Measurements from ENCODE around the gene JADE2.

Gene JADE2

DNA sequence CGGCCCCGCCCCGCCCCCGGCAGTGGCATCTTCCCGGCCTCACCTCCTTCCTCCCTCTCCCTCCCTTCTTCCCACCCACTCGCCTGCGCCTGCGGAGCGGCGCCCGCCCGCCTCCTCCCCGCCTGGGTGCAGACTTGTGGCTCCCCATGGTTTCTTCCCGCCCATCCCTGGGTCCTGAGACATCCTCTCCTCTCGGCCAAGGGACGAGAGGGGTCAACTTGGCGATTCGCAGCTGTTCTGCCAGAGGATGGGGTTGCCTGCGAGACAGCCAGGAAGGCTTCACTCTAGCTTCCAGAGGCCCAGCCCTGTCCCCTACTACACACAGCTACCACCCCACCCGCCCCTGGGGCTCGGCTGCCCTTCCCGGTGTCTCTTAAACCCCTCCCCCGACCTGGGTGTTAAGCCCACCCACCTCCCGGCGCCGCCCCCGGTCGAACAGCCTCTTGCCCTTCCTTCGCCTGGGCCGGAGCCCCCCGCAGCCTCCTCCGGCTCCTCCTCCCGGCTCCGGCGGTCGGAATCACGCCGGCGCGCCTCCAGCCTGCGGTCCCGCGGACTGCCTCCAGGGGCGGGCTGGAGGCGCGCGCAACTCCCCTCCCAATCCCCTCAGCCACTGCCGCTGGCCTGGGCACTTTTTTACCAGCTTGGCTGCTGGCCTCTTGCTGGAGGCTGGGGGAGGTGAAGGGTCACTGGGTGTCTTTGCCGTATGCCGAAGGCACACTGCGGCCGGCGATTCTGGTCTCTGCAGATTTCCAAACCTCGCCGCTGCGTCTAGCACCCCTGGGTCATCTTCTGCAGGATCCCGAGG is 1.9 kb downstream of the JADE2 start:
- peak overlapping the region; percentile 76 for H3K4me3 ChIP-seq (ENCODE audit: low read depth, low read length)
- DNase-seq (ENCODE audit: low read depth): peak; percentile 92
- TF ChIP-seq MYC (IDR thresholded peaks at IDR 0.05; ENCODE audit: low read depth, low read length) (no peak), POLR2A (IDR thresholded peaks at IDR 0.05; ENCODE audit: extremely low read depth, insufficient read length) (peak; percentile 17)
- TF ChIP-seq, protein P1, sequence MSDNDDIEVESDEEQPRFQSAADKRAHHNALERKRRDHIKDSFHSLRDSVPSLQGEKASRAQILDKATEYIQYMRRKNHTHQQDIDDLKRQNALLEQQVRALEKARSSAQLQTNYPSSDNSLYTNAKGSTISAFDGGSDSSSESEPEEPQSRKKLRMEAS (IDR thresholded peaks at IDR 0.05; ENCODE audit: low read depth, low read length): peak; percentile 38; the same call in 1 of the 2 replicates
- TF ChIP-seq, protein P2, sequence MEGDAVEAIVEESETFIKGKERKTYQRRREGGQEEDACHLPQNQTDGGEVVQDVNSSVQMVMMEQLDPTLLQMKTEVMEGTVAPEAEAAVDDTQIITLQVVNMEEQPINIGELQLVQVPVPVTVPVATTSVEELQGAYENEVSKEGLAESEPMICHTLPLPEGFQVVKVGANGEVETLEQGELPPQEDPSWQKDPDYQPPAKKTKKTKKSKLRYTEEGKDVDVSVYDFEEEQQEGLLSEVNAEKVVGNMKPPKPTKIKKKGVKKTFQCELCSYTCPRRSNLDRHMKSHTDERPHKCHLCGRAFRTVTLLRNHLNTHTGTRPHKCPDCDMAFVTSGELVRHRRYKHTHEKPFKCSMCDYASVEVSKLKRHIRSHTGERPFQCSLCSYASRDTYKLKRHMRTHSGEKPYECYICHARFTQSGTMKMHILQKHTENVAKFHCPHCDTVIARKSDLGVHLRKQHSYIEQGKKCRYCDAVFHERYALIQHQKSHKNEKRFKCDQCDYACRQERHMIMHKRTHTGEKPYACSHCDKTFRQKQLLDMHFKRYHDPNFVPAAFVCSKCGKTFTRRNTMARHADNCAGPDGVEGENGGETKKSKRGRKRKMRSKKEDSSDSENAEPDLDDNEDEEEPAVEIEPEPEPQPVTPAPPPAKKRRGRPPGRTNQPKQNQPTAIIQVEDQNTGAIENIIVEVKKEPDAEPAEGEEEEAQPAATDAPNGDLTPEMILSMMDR (IDR thresholded peaks at IDR 0.05; ENCODE audit: low read depth, low read length): peak; percentile 72

DNA sequence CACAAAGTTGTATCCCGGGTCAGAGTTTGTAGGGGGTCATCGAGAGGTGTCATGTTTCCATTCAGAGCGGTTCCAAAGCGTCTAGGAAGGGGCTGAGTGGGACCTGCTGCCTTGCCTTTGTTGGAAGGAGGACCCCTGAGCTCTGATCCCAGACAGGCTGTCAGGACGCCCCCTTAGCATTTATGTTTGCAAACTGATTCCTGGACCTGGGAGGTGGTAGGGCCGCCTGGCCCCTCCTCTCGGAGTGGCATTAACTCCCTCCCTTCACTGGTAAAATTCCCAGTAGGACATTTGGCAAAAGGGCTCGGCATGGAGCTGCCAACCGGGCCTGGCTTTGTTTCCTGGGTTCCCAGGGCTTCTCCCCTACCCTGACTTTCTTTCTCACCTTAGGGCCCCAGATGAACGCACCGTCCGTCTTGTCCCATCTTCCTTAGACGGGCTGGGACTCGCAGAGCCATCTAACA is 2.5 kb downstream of the JADE2 start:
- H3K4me3 ChIP-seq (ENCODE audit: low read depth, low read length): peak overlapping the region; percentile 76
- TF ChIP-seq POLR2A (IDR thresholded peaks at IDR 0.05; ENCODE audit: extremely low read depth, insufficient read length): no peak
- DNase-seq (ENCODE audit: low read depth): no peak

DNA sequence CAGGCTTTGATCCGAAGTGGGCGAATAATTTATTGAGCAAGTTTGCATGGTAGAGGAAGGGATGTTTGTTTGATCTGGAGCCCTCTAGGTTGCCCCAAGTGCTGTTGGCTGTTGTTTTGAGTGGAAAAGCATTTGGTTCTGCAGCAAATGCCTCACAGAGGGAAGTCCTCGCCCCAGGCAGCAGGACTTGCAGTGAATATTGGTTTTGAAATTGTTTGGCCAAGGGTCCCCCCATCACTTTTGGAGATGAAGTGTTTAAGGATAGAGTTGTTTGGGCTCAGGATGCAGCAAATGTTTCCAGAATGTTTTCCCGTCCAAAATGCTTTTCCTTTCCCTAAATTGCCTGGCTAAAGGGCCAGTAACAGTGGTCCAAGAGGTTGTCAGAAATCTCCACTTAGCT is 3.1 kb downstream of the JADE2 start:
- DNase-seq (ENCODE audit: low read depth): no peak
- peak overlapping the region; percentile 76 for H3K4me3 ChIP-seq (ENCODE audit: low read depth, low read length)
- no peak for TF ChIP-seq MYC (IDR thresholded peaks at IDR 0.05; ENCODE audit: low read depth, low read length)
- TF ChIP-seq, protein P2 (IDR thresholded peaks at IDR 0.05; ENCODE audit: low read depth, low read length): no peak
- TF ChIP-seq, protein P1 (IDR thresholded peaks at IDR 0.05; ENCODE audit: low read depth, low read length): no peak
- TF ChIP-seq POLR2A (IDR thresholded peaks at IDR 0.05; ENCODE audit: extremely low read depth, insufficient read length): no peak

DNA sequence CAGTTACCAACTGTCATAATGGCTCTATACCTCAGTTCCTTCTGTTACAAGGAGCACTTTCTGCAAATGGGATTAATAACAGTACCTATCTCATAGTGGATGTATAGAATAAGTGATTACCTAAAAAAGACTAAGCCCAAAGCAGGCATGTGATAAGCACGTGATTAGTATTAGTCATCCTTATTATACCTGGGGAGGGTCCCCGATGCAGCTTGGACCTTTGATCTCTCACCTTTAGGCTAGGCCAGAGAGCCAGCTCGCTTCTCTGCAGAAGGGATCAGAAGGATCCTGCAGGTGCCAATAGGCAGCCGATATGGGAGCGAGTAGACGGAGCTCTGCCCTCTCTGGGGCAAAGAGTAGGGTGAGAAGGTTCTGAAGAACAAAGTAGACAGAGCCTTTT is 4.0 kb downstream of the JADE2 start:
- DNase-seq (ENCODE audit: low read depth): no peak
- TF ChIP-seq, protein P1 (IDR thresholded peaks at IDR 0.05; ENCODE audit: low read depth, low read length): no peak
- TF ChIP-seq MYC (IDR thresholded peaks at IDR 0.05; ENCODE audit: low read depth, low read length) (no peak), POLR2A (IDR thresholded peaks at IDR 0.05; ENCODE audit: extremely low read depth, insufficient read length) (no peak)
- TF ChIP-seq, protein P2 (IDR thresholded peaks at IDR 0.05; ENCODE audit: low read depth, low read length): no peak
- H3K4me3 ChIP-seq (ENCODE audit: low read depth, low read length): no peak overlapping the region

DNA sequence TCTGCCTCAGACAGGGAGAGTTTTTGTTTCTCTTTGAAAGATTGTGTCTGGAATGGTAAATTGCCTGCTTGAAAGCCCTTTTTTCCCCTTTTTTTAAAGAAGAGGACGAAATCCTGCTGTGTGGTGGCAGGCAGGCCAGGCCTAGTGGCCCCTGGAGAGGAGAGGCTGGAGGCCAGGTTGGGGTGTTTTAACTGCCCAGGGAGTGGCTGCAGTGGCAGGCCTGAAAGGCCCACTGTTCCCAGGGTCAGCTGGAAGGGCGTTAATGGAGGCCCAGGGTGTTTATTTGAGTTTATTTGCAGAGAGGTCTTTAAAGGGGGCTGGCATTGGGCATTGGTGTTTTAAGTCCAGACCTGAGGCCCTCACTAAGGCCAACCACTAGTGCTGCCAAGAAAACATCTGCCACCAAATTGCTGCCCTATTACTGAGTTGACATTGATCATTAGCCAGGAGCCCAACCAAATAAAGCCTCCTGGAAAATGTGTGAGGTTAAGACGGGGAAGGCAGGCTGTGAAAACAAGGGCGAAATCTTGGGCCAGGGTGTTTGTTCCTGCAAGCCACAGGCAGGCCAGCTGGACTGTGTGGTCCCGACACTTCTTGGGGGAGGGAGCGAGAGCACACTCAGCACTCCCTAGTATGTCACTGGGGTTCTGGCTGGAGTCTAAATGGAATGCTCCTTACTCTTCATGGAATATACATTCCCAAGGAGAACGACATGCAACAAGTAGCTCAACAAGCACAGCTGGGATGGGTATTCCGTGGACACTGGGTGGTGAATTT is 5.0 kb downstream of the JADE2 start:
- TF ChIP-seq MYC (IDR thresholded peaks at IDR 0.05; ENCODE audit: low read depth, low read length) (no peak), POLR2A (IDR thresholded peaks at IDR 0.05; ENCODE audit: extremely low read depth, insufficient read length) (no peak)
- TF ChIP-seq, protein P1 (IDR thresholded peaks at IDR 0.05; ENCODE audit: low read depth, low read length): no peak
- TF ChIP-seq, protein P2 (IDR thresholded peaks at IDR 0.05; ENCODE audit: low read depth, low read length): no peak
- H3K4me3 ChIP-seq (ENCODE audit: low read depth, low read length): no peak overlapping the region
- DNase-seq (ENCODE audit: low read depth): no peak

Data from NB4 (cell line).